Right lobe of liver (tissue), 6 donors: ENCODE data around the gene LRIT2. TPM values are rescaled to one million over a fixed set of nuclear protein-coding genes. Genes with fewer than 3 reads are reported as not detected.

Experiments used
- ATAC-seq, 4 donors: fragments of 200-7000 bp; cut with Tn5 transposase; one replicate each; pipeline ENCODE4 v1.9.1; 2020; ENCODE audit warnings: mild to moderate bottlenecking in 4 of 4, moderate library complexity in 4 of 4
- DNase-seq, 3 donors: peaks; one replicate each; pipeline ENCODE4 v3.0.0-alpha.2; 2020
- H3K27ac ChIP-seq, 3 donors: fragments of 200-600 bp; one replicate each; pipeline ENCODE4 v1.8.0; 2022
- H3K27me3 ChIP-seq, 2 donors: fragments of 200-600 bp; one replicate each; pipeline ENCODE4 v1.8.0; 2022
- H3K36me3 ChIP-seq, 4 donors: fragments of 200-600 bp; sonication (generic) in 1 of 4; one replicate each; pipeline versions ENCODE4 v1.5.1 to v1.8.0; 2017 to 2022; ENCODE audit warnings: control low read depth in 1 of 4
- H3K4me1 ChIP-seq, 4 donors: fragments of 200-600 bp; sonication (generic) in 1 of 4; one replicate each; pipeline versions ENCODE4 v1.5.1 to v1.8.0; 2017 to 2022; ENCODE audit warnings: control low read depth in 1 of 4
- H3K4me3 ChIP-seq, 3 donors: fragments of 200-600 bp; one replicate each; pipeline ENCODE4 v1.8.0; 2022
- H3K9me3 ChIP-seq, 4 donors: fragments of 200-600 bp; sonication (generic) in 1 of 4; one replicate each; pipeline versions ENCODE4 v1.5.1 to v1.8.0; 2017 to 2022; ENCODE audit warnings: control low read depth in 1 of 4
- POLR2A ChIP-seq: fragments of 450-650 bp; IDR thresholded peaks from one replicate; pipeline ENCODE4 v1.6.1; 2017; ENCODE audit warnings: antibody characterized with exemption, mild to moderate bottlenecking
- WGBS: methylation state at CpG from one replicate; pipeline ENCODE4 v1.1.6; 2018; ENCODE audit warnings: low coverage, low lambda C conversion rate; ENCODE audit not compliant: insufficient coverage; ENCODE audit errors: missing lambda C conversion rate; 5-methylcytosine and 5-hydroxymethylcytosine counted together
- intact Hi-C, 2 donors: fragments of 100-400 bp; cut with DNase I; formaldehyde crosslinking; loops; one replicate each; pipeline versions ENCODE4 v1.11.2 to v1.14.1; 2022
- total RNA-seq, 6 experiments: library from RNA; depleted of rRNA in 2 of 6; stranded (reverse); fragments of >200 nt in 2 of 6; fragmentation: NEBNext Ultra II Directional in 3 of 6; extraction: Animal tissue kit (Norgen Biotek cat#: 25700) in 3 of 6; gene quantifications; one replicate each; pipeline versions ENCODE4 v1.1.0 to v1.2.4, GENCODE V29; 2016 to 2023
- TF ChIP-seq, protein P1 (sequence below), 4 donors: fragments of 200-600 bp in 3 of 4; fragments of 450-650 bp in 1 of 4; IDR thresholded peaks; one replicate each; pipeline versions ENCODE4 v1.5.1 to v1.8.0; 2016 to 2022; ENCODE audit warnings: antibody characterized with exemption in 4 of 4, mild to moderate bottlenecking in 2 of 4
- donor health status: DM: no; HTN: yes; CAD: no.
- donor health status: DM: no; HTN: no; CAD: no.
- donor health status: DM: no; HTN: no; CAD: no.
- donor health status: DM: no; HTN: yes; CAD: no.
- donor health status: DM: no; HTN: yes; CAD: no.

LRIT2 gene
- total RNA-seq, 6 experiments from 2014 or later = not detected

DNA sequence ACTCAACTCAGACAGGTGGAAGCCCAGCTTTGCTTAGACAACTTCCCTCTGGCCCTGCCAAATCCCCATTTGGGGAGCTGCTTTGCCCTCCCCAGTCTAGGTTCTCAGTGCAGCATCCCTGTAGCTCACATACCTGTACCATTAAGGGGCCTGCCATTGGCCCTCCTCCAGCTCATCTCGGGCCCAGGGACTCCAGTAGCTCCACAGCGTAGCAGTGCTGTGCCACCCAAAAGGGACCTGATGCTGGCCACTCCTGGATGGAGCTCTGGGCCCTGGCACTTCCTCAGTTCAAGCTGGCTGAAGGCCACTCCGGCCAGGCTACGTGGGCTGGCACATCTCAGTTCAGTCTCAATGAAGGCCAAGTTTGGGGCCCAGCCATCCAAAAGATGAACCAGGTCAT lies 8.6 kb upstream of the LRIT2 start:
- H3K27ac ChIP-seq = no peak overlapping the region
- ATAC-seq = no peak
- intact Hi-C loops = no loop called here
- no peaks in the 10 kb centered on the region for H3K4me1 ChIP-seq
- no peaks in the 10 kb centered on the region for H3K36me3 ChIP-seq
- no peaks in the 10 kb centered on the region for H3K9me3 ChIP-seq
- no peaks in the 10 kb centered on the region for H3K27me3 ChIP-seq
- H3K4me3 ChIP-seq = no peak overlapping the region
- no peak for DNase-seq
- WGBS = 33% methylated on average over 1 of the region's 4 CpGs
- no peak for TF ChIP-seq POLR2A
- TF ChIP-seq, protein P1, sequence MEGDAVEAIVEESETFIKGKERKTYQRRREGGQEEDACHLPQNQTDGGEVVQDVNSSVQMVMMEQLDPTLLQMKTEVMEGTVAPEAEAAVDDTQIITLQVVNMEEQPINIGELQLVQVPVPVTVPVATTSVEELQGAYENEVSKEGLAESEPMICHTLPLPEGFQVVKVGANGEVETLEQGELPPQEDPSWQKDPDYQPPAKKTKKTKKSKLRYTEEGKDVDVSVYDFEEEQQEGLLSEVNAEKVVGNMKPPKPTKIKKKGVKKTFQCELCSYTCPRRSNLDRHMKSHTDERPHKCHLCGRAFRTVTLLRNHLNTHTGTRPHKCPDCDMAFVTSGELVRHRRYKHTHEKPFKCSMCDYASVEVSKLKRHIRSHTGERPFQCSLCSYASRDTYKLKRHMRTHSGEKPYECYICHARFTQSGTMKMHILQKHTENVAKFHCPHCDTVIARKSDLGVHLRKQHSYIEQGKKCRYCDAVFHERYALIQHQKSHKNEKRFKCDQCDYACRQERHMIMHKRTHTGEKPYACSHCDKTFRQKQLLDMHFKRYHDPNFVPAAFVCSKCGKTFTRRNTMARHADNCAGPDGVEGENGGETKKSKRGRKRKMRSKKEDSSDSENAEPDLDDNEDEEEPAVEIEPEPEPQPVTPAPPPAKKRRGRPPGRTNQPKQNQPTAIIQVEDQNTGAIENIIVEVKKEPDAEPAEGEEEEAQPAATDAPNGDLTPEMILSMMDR (IDR thresholded peaks at IDR 0.05) = no peak

DNA sequence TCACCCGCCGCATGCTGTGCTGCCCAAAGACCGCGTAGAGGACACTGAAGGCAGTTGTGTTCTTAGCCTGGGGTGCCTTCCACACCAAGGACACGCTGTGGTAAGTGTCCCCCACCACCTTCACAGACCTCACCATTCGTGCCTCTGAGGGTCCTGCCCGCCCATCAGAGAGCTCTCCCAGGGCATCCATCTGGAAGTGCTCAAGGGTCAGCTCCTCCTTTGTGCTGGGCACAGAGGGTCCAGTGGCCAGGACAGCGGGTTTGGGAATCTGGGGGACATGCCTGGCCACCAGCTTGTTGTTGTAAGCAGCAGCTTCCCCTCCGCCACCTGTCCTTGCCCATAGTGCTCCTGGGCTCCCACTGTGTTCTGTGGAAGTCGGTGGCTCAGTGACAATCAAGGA lies 7.0 kb upstream of the LRIT2 start:
- intact Hi-C loops = no loop called here
- Histone ChIP-seq H3K4me3 (no peak overlapping the region), H3K9me3 (no peaks in the 10 kb centered on the region), H3K27ac (no peak overlapping the region), H3K27me3 (no peaks in the 10 kb centered on the region), H3K36me3 (no peaks in the 10 kb centered on the region), H3K4me1 (no peaks in the 10 kb centered on the region)
- 40% methylated on average over 2 of the region's 10 CpGs for whole genome bisulfite sequencing
- no peak for ATAC-seq
- no peak for TF ChIP-seq POLR2A
- TF ChIP-seq, protein P1 (IDR thresholded peaks at IDR 0.05) = no peak
- no peak for DNase-seq

DNA sequence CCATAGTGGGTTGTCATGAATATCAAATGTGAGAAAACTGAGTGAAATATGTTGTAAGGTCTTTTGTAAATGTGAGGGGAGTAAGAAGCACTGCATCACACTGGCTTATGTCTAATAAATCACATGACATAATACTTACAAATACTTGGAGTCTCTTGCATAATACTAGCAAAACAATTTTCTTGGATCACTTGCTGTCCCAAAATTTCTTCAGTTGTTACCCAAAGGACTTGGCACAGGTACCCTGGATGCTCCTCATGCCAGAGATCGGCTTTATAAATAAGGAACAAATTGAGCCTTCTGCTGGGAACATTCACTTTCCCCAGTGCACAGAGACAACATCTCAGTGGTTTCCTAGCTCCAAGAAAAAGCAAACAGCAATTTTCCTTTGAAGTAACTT lies 5.0 kb upstream of the LRIT2 start:
- no peak for DNase-seq
- intact Hi-C loops = no loop called here
- Histone ChIP-seq H3K4me3 (no peak overlapping the region), H3K4me1 (no peaks in the 10 kb centered on the region), H3K27me3 (no peaks in the 10 kb centered on the region), H3K36me3 (no peaks in the 10 kb centered on the region), H3K27ac (no peak overlapping the region), H3K9me3 (no peaks in the 10 kb centered on the region)
- TF ChIP-seq, protein P1 (IDR thresholded peaks at IDR 0.05) = no peak
- TF ChIP-seq POLR2A = no peak
- 45% methylated on average over 1 of the region's 1 CpG for WGBS
- ATAC-seq = no peak

DNA sequence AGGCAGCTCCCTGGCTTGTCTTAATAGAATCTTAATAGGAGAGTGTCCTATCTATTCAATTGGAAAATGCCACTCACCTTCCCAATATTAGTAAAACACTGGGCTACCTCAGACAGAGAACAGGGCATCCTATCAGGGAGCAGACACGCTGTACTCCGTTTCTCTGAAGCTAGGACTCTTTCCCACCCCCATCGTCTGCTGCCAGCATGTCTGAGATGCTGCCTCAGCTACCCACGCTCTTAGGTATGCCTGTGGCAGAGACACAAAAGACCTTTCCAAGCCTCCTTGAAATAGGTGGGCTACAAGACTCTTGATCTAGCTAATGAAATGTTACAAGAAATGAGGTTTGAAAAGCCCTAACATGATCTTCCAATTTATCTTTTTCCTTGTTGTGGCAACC lies 2.5 kb upstream of the LRIT2 start:
- no peak overlapping the region for H3K27ac ChIP-seq
- no peaks in the 10 kb centered on the region for H3K9me3 ChIP-seq
- ATAC-seq (no peak), DNase-seq (no peak)
- H3K4me1 ChIP-seq = no peaks in the 10 kb centered on the region
- intact Hi-C loops = no loop called here
- H3K36me3 ChIP-seq = no peaks in the 10 kb centered on the region
- no peak for TF ChIP-seq POLR2A
- TF ChIP-seq, protein P1 (IDR thresholded peaks at IDR 0.05) = no peak
- no peak overlapping the region for H3K4me3 ChIP-seq
- no peaks in the 10 kb centered on the region for H3K27me3 ChIP-seq
- WGBS = 53% methylated on average over 4 of the region's 4 CpGs

DNA sequence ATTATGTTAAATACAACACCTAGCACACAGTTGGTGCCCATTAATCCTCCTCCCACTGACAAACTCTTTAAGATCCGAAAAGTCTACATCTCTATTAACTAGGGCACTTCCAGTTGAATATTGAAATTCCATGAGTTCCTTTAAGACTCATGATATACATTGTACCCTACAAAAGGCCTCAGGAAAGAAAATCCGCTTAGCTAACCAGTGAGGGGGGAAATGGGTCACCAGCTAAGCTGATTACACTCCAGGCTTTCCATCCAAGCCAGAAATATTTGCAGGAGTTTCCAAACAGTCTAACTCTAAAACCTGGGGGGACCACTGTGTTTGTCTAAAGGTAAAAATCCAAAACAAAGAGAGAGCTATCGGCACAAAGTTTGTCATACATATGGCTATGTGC lies 1.3 kb upstream of the LRIT2 start:
- no peak overlapping the region for H3K27ac ChIP-seq
- H3K27me3 ChIP-seq = no peaks in the 10 kb centered on the region
- no peak for ATAC-seq
- H3K4me3 ChIP-seq = no peak overlapping the region
- WGBS = 51% methylated on average over 3 of the region's 3 CpGs
- DNase-seq = no peak
- H3K4me1 ChIP-seq = no peaks in the 10 kb centered on the region
- H3K9me3 ChIP-seq = no peaks in the 10 kb centered on the region
- TF ChIP-seq POLR2A = no peak
- TF ChIP-seq, protein P1 (IDR thresholded peaks at IDR 0.05) = no peak
- intact Hi-C loops = no loop called here
- no peaks in the 10 kb centered on the region for H3K36me3 ChIP-seq
